GM23338 (cell line): ENCODE results near the gene FBLN1. TPM values are rescaled to one million over a fixed set of nuclear protein-coding genes. Genes with fewer than 3 reads are reported as not detected.

ENCODE experiments used
- ATAC-seq: fragments of 200-7000 bp; cut with Tn5 transposase; 3 replicates; pipeline ENCODE4 v1.9.1; 2020
- DNase-seq: peaks from one replicate; pipeline ENCODE4 v3.0.0-alpha.2; 2015; ENCODE audit warnings: low spot score
- H2AFZ ChIP-seq: fragments of 200-600 bp; sonication (generic); 2 replicates; pipeline ENCODE4 v1.8.0; 2016; ENCODE audit warnings: antibody characterized with exemption, mild to moderate bottlenecking, moderate library complexity
- H3F3A ChIP-seq: fragments of 200-600 bp; sonication (generic); replicated peaks from 2 replicates; pipeline ENCODE4 v1.8.0; 2017; ENCODE audit warnings: antibody characterized with exemption, mixed run types, low read depth
- H3K27ac ChIP-seq: fragments of 200-600 bp; sonication (generic); 2 replicates; pipeline ENCODE4 v1.6.1; 2016; ENCODE audit warnings: low read depth
- H3K27me3 ChIP-seq: fragments of 200-600 bp; sonication (generic); 2 replicates; pipeline ENCODE4 v1.8.0; 2016; ENCODE audit warnings: mild to moderate bottlenecking, mixed run types, moderate library complexity; ENCODE audit not compliant: insufficient read depth
- H3K36me3 ChIP-seq: fragments of 200-600 bp; sonication (generic); 2 replicates; pipeline ENCODE4 v1.8.0; 2016; ENCODE audit warnings: mild to moderate bottlenecking; ENCODE audit not compliant: insufficient read depth
- H3K4me1 ChIP-seq: fragments of 200-600 bp; sonication (generic); 2 replicates; pipeline ENCODE4 v1.8.0; 2016; ENCODE audit warnings: mild to moderate bottlenecking, moderate library complexity; ENCODE audit not compliant: insufficient read depth
- H3K4me2 ChIP-seq: fragments of 200-600 bp; sonication (generic); 2 replicates; pipeline ENCODE4 v1.7.1; 2017; ENCODE audit warnings: mixed run types
- H3K4me3 ChIP-seq: fragments of 200-600 bp; sonication (generic); 2 replicates; pipeline ENCODE4 v1.6.1; 2016; ENCODE audit warnings: mixed run types
- H3K79me2 ChIP-seq: fragments of 200-600 bp; sonication (generic); replicated peaks from 2 replicates; pipeline ENCODE4 v1.8.0; 2017; ENCODE audit warnings: mild to moderate bottlenecking; ENCODE audit not compliant: insufficient read depth
- H3K9me2 ChIP-seq: fragments of 200-600 bp; sonication (generic); 2 replicates; pipeline ENCODE4 v1.8.0; 2017; ENCODE audit not compliant: insufficient read depth
- H4K20me1 ChIP-seq: fragments of 200-600 bp; sonication (generic); replicated peaks from 2 replicates; pipeline ENCODE4 v1.8.0; 2017; ENCODE audit warnings: mild to moderate bottlenecking; ENCODE audit not compliant: insufficient read depth
- H3K27ac Mint-ChIP-seq: 2 replicates; pipeline ENCODE4 v1.8.0; 2020; ENCODE audit warnings: inconsistent platforms, mild to moderate bottlenecking, moderate library complexity, mixed read lengths
- H3K27me3 Mint-ChIP-seq: 3 replicates; pipeline ENCODE4 v1.8.0; 2022; ENCODE audit warnings: low read depth, mild to moderate bottlenecking, moderate library complexity, mixed read lengths, inconsistent platforms; ENCODE audit not compliant: insufficient read depth, poor library complexity
- H3K36me3 Mint-ChIP-seq: 3 replicates; pipeline ENCODE4 v1.8.0; 2021; ENCODE audit warnings: low read depth, mild to moderate bottlenecking, inconsistent platforms, moderate library complexity, mixed read lengths
- H3K4me1 Mint-ChIP-seq: 3 replicates; pipeline ENCODE4 v1.8.0; 2020; ENCODE audit warnings: mild to moderate bottlenecking, inconsistent platforms, mixed read lengths
- H3K4me3 Mint-ChIP-seq: 3 replicates; pipeline ENCODE4 v1.8.0; 2021; ENCODE audit warnings: moderate library complexity, mild to moderate bottlenecking, inconsistent platforms, mixed read lengths
- H3K9me3 Mint-ChIP-seq: 3 replicates; pipeline ENCODE4 v1.8.0; 2020; ENCODE audit warnings: moderate library complexity, mild to moderate bottlenecking, inconsistent platforms, mixed read lengths
- CREB1 ChIP-seq: fragments of 250-450 bp; sonication (Bioruptor Pico); IDR thresholded peaks from 2 replicates; pipeline ENCODE4 v1.5.0; 2020; ENCODE audit warnings: low read depth, mild to moderate bottlenecking, moderate library complexity
- EZH2phosphoT487 ChIP-seq: fragments of 200-600 bp; sonication (generic); IDR thresholded peaks from one replicate; pipeline ENCODE4 v1.8.1; 2018; ENCODE audit warnings: antibody characterized with exemption; ENCODE audit not compliant: unreplicated experiment
- JUNB ChIP-seq: IDR thresholded peaks from one replicate; pipeline ENCODE4 v1.6.1; 2016; ENCODE audit warnings: antibody characterized with exemption; ENCODE audit not compliant: unreplicated experiment
- NANOG ChIP-seq: IDR thresholded peaks from 2 replicates; pipeline ENCODE4 v1.6.1; 2016; ENCODE audit warnings: antibody characterized with exemption, borderline replicate concordance
- POLR2AphosphoS5 ChIP-seq: IDR thresholded peaks from 2 replicates; pipeline ENCODE4 v1.6.1; 2016; ENCODE audit warnings: antibody characterized with exemption, low read depth
- STAT1 ChIP-seq: IDR thresholded peaks from one replicate; pipeline ENCODE4 v1.6.1; 2016; ENCODE audit warnings: antibody characterized with exemption; ENCODE audit not compliant: unreplicated experiment
- ZNF331 ChIP-seq: fragments of 250-450 bp; sonication (Bioruptor Pico); IDR thresholded peaks from 2 replicates; pipeline ENCODE4 v1.5.0; 2020; ENCODE audit warnings: low read depth, mild to moderate bottlenecking, moderate library complexity
- polyA plus RNA-seq: library from polyadenylated mRNA; unstranded; fragments of >200 nt; fragmentation: Nextera tagmentation; extraction: Ambion mirVana; gene quantifications from 2 replicates; pipeline ENCODE4 v1.2.1, GENCODE V29; 2016
- total RNA-seq: library from RNA; depleted of rRNA; stranded (reverse); fragments of >200 nt; shearing (Covaris generic); gene quantifications from 2 replicates; pipeline ENCODE4 v1.2.3, GENCODE V29; 2014
- TF ChIP-seq, protein P1 (sequence below): fragments of 250-450 bp; sonication (Bioruptor Pico); IDR thresholded peaks from 2 replicates; pipeline ENCODE4 v1.5.0; 2020; ENCODE audit warnings: mild to moderate bottlenecking, moderate library complexity

The FBLN1 gene
- total and polyA plus RNA-seq, 2 experiments from 2014 or later, result 90.1 to 137 TPM

DNA sequence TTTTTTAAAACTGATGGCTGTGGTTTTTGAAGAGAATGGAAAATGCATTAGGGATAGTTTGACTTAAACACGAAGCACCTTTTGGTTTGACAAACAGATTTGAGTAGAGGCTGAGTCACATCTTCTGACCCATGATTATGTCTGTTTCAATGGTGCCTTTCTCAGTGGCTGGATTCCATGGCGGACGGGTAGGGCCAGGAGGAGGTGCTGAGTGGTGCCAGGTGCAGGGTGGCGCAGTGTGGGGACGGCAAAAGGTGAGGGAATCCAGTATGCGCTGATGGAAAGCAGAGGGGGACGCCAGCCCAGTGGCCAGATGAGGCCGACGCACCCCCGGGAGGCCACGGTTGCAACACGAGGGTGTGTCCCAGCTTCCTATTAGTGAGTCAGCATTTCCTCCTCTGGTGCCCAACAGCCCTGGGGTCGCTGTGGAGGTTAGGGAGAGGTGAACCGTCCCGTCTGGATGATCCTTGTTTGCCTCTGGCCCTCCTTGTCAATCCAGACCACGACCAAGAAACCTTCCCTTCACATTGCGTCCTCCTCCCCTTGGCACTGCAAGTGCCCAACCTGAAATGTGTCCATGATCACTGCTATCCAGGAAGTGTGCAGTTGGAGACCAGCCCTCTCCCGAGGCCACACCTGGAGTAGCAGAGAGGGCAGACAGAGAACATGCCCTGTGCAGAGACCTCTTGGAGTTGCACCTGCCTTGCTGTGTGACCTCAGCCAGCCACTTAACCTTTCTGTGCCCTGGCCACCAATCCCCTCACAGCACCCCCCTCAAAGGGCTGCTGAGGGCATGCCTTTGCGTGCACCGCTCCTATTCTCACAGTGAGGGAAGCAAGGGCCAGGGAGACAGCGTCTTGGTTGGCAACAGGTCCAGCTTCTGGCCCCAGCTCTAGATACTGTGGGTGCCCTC is 136.4 kb downstream of the FBLN1 start (continued):
- TF ChIP-seq ZNF331 (CRISPR knock-in tag) (no peak), POLR2AphosphoS5 (no peak), CREB1 (no peak), EZH2phosphoT487 (no peak), STAT1 (no peak), NANOG (no peak)

DNA sequence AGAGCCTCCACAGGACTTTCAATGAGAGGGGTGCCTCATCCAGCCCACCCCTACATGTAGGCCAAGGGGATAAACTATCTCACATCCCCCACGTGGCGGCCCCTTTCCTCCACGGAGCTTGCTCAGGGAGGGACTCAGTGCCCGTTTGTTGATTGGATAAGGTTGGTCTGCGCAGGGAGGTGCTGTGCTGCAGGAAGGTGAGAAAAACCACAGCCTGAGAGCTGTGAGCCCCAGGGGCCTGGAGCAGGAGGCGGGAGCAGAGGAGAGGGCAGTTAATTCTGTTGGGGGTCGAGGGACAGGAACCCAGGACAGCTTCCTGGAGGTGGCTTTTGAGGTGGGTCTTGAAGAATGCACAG is 137.0 kb downstream of the FBLN1 start:
- Histone ChIP-seq H3K4me2 (no peak overlapping the region), H3K79me2 (no peaks in the 10 kb centered on the region), H2AFZ (peak overlapping the region; percentile 28; the same call in 1 of the 2 replicates), H3K9me2 (no peaks in the 10 kb centered on the region), H3K4me3 (no peak overlapping the region), H3K4me1 (peaks cover 6% of the 10 kb centered on the region), H4K20me1 (no peaks in the 10 kb centered on the region), H3K27me3 (peaks cover 5% of the 10 kb centered on the region), H3K36me3 (no peaks in the 10 kb centered on the region), H3F3A (no peaks in the 10 kb centered on the region), H3K27ac (no peak overlapping the region)
- Mint-ChIP-seq H3K4me3 (no peak overlapping the region), H3K27ac (peak overlapping the region; percentile 18; the same call in 1 of the 2 replicates), H3K9me3 (no peaks in the 10 kb centered on the region), H3K4me1 (peaks cover 20% of the 10 kb centered on the region), H3K27me3 (peaks cover 16% of the 10 kb centered on the region), H3K36me3 (no peaks in the 10 kb centered on the region)
- ATAC-seq (no peak; the same call in 1 of the 3 replicates), DNase-seq (no peak)
- TF ChIP-seq, protein P1, sequence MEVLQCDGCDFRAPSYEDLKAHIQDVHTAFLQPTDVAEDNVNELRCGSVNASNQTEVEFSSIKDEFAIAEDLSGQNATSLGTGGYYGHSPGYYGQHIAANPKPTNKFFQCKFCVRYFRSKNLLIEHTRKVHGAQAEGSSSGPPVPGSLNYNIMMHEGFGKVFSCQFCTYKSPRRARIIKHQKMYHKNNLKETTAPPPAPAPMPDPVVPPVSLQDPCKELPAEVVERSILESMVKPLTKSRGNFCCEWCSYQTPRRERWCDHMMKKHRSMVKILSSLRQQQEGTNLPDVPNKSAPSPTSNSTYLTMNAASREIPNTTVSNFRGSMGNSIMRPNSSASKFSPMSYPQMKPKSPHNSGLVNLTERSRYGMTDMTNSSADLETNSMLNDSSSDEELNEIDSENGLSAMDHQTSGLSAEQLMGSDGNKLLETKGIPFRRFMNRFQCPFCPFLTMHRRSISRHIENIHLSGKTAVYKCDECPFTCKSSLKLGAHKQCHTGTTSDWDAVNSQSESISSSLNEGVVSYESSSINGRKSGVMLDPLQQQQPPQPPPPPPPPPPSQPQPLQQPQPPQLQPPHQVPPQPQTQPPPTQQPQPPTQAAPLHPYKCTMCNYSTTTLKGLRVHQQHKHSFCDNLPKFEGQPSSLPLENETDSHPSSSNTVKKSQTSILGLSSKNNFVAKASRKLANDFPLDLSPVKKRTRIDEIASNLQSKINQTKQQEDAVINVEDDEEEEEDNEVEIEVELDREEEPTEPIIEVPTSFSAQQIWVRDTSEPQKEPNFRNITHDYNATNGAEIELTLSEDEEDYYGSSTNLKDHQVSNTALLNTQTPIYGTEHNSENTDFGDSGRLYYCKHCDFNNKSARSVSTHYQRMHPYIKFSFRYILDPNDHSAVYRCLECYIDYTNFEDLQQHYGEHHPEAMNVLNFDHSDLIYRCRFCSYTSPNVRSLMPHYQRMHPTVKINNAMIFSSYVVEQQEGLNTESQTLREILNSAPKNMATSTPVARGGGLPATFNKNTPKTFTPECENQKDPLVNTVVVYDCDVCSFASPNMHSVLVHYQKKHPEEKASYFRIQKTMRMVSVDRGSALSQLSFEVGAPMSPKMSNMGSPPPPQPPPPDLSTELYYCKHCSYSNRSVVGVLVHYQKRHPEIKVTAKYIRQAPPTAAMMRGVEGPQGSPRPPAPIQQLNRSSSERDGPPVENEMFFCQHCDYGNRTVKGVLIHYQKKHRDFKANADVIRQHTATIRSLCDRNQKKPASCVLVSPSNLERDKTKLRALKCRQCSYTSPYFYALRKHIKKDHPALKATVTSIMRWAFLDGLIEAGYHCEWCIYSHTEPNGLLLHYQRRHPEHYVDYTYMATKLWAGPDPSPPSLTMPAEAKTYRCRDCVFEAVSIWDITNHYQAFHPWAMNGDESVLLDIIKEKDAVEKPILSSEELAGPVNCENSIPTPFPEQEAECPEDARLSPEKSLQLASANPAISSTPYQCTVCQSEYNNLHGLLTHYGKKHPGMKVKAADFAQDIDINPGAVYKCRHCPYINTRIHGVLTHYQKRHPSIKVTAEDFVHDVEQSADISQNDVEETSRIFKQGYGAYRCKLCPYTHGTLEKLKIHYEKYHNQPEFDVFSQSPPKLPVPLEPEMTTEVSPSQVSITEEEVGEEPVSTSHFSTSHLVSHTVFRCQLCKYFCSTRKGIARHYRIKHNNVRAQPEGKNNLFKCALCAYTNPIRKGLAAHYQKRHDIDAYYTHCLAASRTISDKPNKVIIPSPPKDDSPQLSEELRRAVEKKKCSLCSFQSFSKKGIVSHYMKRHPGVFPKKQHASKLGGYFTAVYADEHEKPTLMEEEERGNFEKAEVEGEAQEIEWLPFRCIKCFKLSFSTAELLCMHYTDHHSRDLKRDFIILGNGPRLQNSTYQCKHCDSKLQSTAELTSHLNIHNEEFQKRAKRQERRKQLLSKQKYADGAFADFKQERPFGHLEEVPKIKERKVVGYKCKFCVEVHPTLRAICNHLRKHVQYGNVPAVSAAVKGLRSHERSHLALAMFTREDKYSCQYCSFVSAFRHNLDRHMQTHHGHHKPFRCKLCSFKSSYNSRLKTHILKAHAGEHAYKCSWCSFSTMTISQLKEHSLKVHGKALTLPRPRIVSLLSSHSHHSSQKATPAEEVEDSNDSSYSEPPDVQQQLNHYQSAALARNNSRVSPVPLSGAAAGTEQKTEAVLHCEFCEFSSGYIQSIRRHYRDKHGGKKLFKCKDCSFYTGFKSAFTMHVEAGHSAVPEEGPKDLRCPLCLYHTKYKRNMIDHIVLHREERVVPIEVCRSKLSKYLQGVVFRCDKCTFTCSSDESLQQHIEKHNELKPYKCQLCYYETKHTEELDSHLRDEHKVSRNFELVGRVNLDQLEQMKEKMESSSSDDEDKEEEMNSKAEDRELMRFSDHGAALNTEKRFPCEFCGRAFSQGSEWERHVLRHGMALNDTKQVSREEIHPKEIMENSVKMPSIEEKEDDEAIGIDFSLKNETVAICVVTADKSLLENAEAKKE, result no peak
- TF ChIP-seq CREB1 (no peak), JUNB (no peak), NANOG (no peak), ZNF331 (CRISPR knock-in tag) (no peak)
